Measurements from ENCODE around the gene MAP4K2. TPM values are rescaled to one million over a fixed set of nuclear protein-coding genes. Genes with fewer than 3 reads are reported as not detected.

MAP4K2 gene
- total and polyA plus RNA-seq, 2 of the 4 experiments (the other 2 are of a cell fraction): 11.7 to 16.6 TPM

DNA sequence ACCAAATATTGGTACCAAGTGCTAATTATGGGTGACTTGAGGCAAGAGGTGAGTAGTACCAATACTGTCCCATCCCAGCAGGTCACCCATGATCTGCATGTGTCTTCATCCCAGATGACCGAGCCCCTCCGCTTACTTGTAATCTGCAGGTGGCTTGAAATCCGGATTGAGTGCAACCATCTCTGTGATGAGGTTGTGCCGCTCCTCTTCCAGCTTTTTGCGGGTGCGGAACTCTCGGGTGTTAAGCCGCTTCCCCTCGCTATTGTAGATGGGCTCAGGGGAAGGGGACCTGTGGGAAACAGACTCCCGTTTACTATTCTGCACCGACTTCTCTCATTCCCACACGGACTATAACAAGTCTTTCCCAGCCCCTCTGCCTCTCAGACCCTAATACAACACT lies 32.9 kb downstream of the MAP4K2 start:
- POLR2A ChIA-PET (ENCODE audit: unreplicated experiment): no interaction called here
- H3K4me2 ChIP-seq (ENCODE audit: low read depth, low read length): no peak overlapping the region
- no peak overlapping the region for H3K27ac ChIP-seq (ENCODE audit: insufficient read depth, low read length)
- 0 out of 2 replicates have a peak, but pooled peaks cover 4% of the 10 kb centered on the region for H3K9me1 ChIP-seq (ENCODE audit: insufficient read depth, low read length)
- no peak overlapping the region for H2BK15ac ChIP-seq (ENCODE audit: low read depth, low read length)
- H2AK5ac ChIP-seq (ENCODE audit: low read depth, low read length): no peak overlapping the region
- no peak overlapping the region for H3K9ac ChIP-seq (ENCODE audit: low read depth, low read length)
- no peak overlapping the region for H3K4me3 ChIP-seq (ENCODE audit: insufficient read depth, low read depth, low read length)
- no peak overlapping the region for H3K4ac ChIP-seq (ENCODE audit: low read depth, low read length)
- H2BK20ac ChIP-seq (ENCODE audit: low read depth, low read length): no peak overlapping the region
- no peak overlapping the region for H4K91ac ChIP-seq (ENCODE audit: insufficient read depth, low read depth, low read length)
- TF ChIP-seq MXI1 (IDR thresholded peaks at IDR 0.05; ENCODE audit: borderline replicate concordance, low read depth, low read length): no peak
- TF ChIP-seq MAFK (IDR thresholded peaks at IDR 0.05; ENCODE audit: low read depth, low read length): no peak
- no peak for TF ChIP-seq MAZ (IDR thresholded peaks at IDR 0.05; ENCODE audit: borderline replicate concordance, low read depth, low read length)
- no peak for TF ChIP-seq NFE2L2 (IDR thresholded peaks at IDR 0.05; ENCODE audit: low read depth, low read length)
- TF ChIP-seq SMC3 (IDR thresholded peaks at IDR 0.05; ENCODE audit: low read depth, low read length): no peak
- no peak for TF ChIP-seq FOS (IDR thresholded peaks at IDR 0.05; ENCODE audit: low read depth, low read length)
- TF ChIP-seq POLR2A (IDR thresholded peaks at IDR 0.05; ENCODE audit: low read depth, low read length): no peak
- no peak for TF ChIP-seq ELK1 (IDR thresholded peaks at IDR 0.05; ENCODE audit: borderline replicate concordance, low read depth, low read length)
- TF ChIP-seq CTCF (conservative IDR thresholded peaks at IDR 0.05; ENCODE audit: low read depth, low read length): no peak
- TF ChIP-seq RFX5 (IDR thresholded peaks at IDR 0.05; ENCODE audit: low read depth, low read length): no peak
- TF ChIP-seq CEBPB (IDR thresholded peaks at IDR 0.05; ENCODE audit: low read depth, low read length): no peak
- TF ChIP-seq BHLHE40 (IDR thresholded peaks at IDR 0.05; ENCODE audit: low read depth, low read length): no peak
- no peak for TF ChIP-seq RAD21 (IDR thresholded peaks at IDR 0.05; ENCODE audit: low read length)
- no peak for TF ChIP-seq USF2 (IDR thresholded peaks at IDR 0.05; ENCODE audit: low read depth, low read length)
- no peaks in the 10 kb centered on the region for H3K9me3 ChIP-seq (ENCODE audit: control insufficient read depth, insufficient read depth, low read length)
- in situ Hi-C loops (cut with MboI; ENCODE audit: low sequenced_read_pairs) (no loop called here), intact Hi-C loops (cut with micrococcal nuclease) (no loop called here), dilution Hi-C loops (cut with HindIII; ENCODE audit: low sequenced_read_pairs, unreplicated experiment) (no loop called here)
- H2AFZ ChIP-seq (replicated peaks; ENCODE audit: low read length, poor library complexity): no peak overlapping the region
- H4K5ac ChIP-seq (ENCODE audit: low read depth, low read length): no peak overlapping the region
- peaks cover 85% of the 10 kb centered on the region for H4K20me1 ChIP-seq (ENCODE audit: insufficient read depth, low read length)
- H3K18ac ChIP-seq (ENCODE audit: low read depth, low read length): no peak overlapping the region
- no peak overlapping the region for H2BK120ac ChIP-seq (ENCODE audit: low read depth, low read length)
- peaks cover 85% of the 10 kb centered on the region for H3K36me3 ChIP-seq (ENCODE audit: control insufficient read depth, insufficient read depth, low read length)
- BruUV-seq (replicated peaks): no TSS peak
- no peak for ATAC-seq (ENCODE audit: low read depth)
- no CpG with 5 or more reads among the region's 12 CpGs for WGBS, 2 experiments (ENCODE audit: extremely low coverage in 2 of 2, insufficient read length in 1 of 2)
- H2AK9ac ChIP-seq (replicated peaks; ENCODE audit: low read depth, low read length, poor library complexity): no peak overlapping the region
- H3K23ac ChIP-seq (ENCODE audit: low read depth, low read length): no peak overlapping the region
- H3K79me1 ChIP-seq (ENCODE audit: low read depth in 1 of 2, low read length in 2 of 2): peaks cover 54 to 85% of the 10 kb centered on the region in 2 experiments
- DNase-seq: no peak
- CTCF ChIA-PET: no interaction called here
- no peak overlapping the region for H4K8ac ChIP-seq (ENCODE audit: low read depth in 2 of 2, low read length in 2 of 2)
- no peak overlapping the region for H3K14ac ChIP-seq (replicated peaks; ENCODE audit: low read depth, low read length)
- no peak overlapping the region for H2BK5ac ChIP-seq (ENCODE audit: low read depth, low read length, poor library complexity, severe bottlenecking)
- H3K4me1 ChIP-seq (ENCODE audit: control insufficient read depth, insufficient read depth, low read length): no peaks in the 10 kb centered on the region; the same call in 1 of the 2 replicates
- H3K56ac ChIP-seq (ENCODE audit: extremely low read depth, insufficient read depth, low read length): no peak overlapping the region
- no peaks in the 10 kb centered on the region for H3K27me3 ChIP-seq (ENCODE audit: control insufficient read depth, insufficient read depth, low read length)

Measured in IMR-90 (cell line).